Skeletal muscle tissue (tissue), 4 donors: Measurements from ENCODE around the gene DUT. TPM values are rescaled to one million over a fixed set of nuclear protein-coding genes. Genes with fewer than 3 reads are reported as not detected.
A peak's percentile ranks its signal among the peaks of the same experiment; 100 is the strongest.
"Not testable (repeated sequence)": the region's sequence is repeated elsewhere in the genome, so short reads cannot be mapped to it uniquely, and the experiment has no call there.

Experiments
- H3K27ac ChIP-seq: one replicate; pipeline ENCODE4 v1.7.0; 2013; ENCODE audit warnings: mild to moderate bottlenecking, low read depth, low read length, inconsistent platforms
- H3K27me3 ChIP-seq, 3 donors: one replicate each; pipeline ENCODE4 v1.7.0; 2013; ENCODE audit warnings: low read length in 3 of 3; ENCODE audit not compliant: control insufficient read depth in 3 of 3, insufficient read depth in 3 of 3
- H3K36me3 ChIP-seq, 3 donors: one replicate each; pipeline ENCODE4 v1.7.0; 2013; ENCODE audit warnings: low read length in 3 of 3; ENCODE audit not compliant: control insufficient read depth in 3 of 3, insufficient read depth in 3 of 3
- H3K4me1 ChIP-seq, 3 donors: one replicate each; pipeline ENCODE4 v1.7.0; 2013; ENCODE audit warnings: low read length in 3 of 3, mild to moderate bottlenecking in 3 of 3; ENCODE audit not compliant: control insufficient read depth in 3 of 3, insufficient read depth in 3 of 3
- H3K4me3 ChIP-seq, 3 donors: one replicate each; pipeline ENCODE4 v1.7.0; 2013; ENCODE audit warnings: low read length in 3 of 3
- H3K9ac ChIP-seq, 3 donors: one replicate each; pipeline ENCODE4 v1.7.0; 2013; ENCODE audit warnings: low read length in 3 of 3, mild to moderate bottlenecking in 3 of 3, moderate library complexity in 2 of 3, low read depth in 1 of 3
- H3K9me3 ChIP-seq, 3 donors: one replicate each; pipeline ENCODE4 v1.7.0; 2013; ENCODE audit warnings: low read length in 3 of 3; ENCODE audit not compliant: control insufficient read depth in 3 of 3
- total RNA-seq: library from RNA; depleted of rRNA; stranded (reverse); fragments of >200 nt; gene quantifications from one replicate; pipeline ENCODE4 v1.2.3, GENCODE V29; 2014
- donor health status: Osteomylitis.

Gene DUT
- total RNA-seq, 1 donor from 2014 or later = 32.9 TPM

- no peaks in the 10 kb centered on the region for H3K36me3 ChIP-seq
- no peaks in the 10 kb centered on the region for H3K27me3 ChIP-seq
- no peak overlapping the region for H3K27ac ChIP-seq
- peaks cover 4 to 11% (median 6%) of the 10 kb centered on the region in 3 donors for H3K4me1 ChIP-seq
- no peak overlapping the region for H3K9ac ChIP-seq
- no peaks in the 10 kb centered on the region for H3K9me3 ChIP-seq
- no peak overlapping the region for H3K4me3 ChIP-seq
Observed at GRCh38 chr15:48325400-48325799, 5.8 kb upstream of the DUT start.

- H3K9ac ChIP-seq, H3K4me3 ChIP-seq, H3K27me3 ChIP-seq, H3K36me3 ChIP-seq, H3K9me3 ChIP-seq, H3K27ac ChIP-seq: not testable (repeated sequence)
- H3K4me1 ChIP-seq = peaks cover 5 to 13% (median 9%) of the 10 kb centered on the region in 3 donors
Observed at GRCh38 chr15:48326180-48326579, 5.0 kb upstream of the DUT start.

GRCh38 chr15:48330105-48330785 is 984 bp upstream of the DUT start:
- Histone ChIP-seq H3K4me1 (peaks cover 9 to 20% (median 10%) of the 10 kb centered on the region in 3 donors), H3K9me3 (no peaks in the 10 kb centered on the region), H3K27me3 (no peaks in the 10 kb centered on the region), H3K27ac (peak overlapping the region; percentile 92), H3K36me3 (peaks cover 0 to 16% (median 14%) of the 10 kb centered on the region in 3 donors), H3K9ac (peak overlapping the region; percentile 89 to 92 (median 89)), H3K4me3 (peak overlapping the region; percentile 90 to 94 (median 93))

- Histone ChIP-seq H3K4me3 (peak overlapping the region; percentile 90 to 94 (median 93)), H3K27ac (peak overlapping the region; percentile 92), H3K4me1 (peaks cover 9 to 20% (median 10%) of the 10 kb centered on the region in 3 donors), H3K27me3 (no peaks in the 10 kb centered on the region), H3K9me3 (no peaks in the 10 kb centered on the region), H3K9ac (peak overlapping the region; percentile 89 to 92 (median 89)), H3K36me3 (peaks cover 0 to 26% (median 22%) of the 10 kb centered on the region in 3 donors)
Observed at GRCh38 chr15:48331796-48332641, 790 bp downstream of the DUT start.

- H3K27ac ChIP-seq = no peak overlapping the region
- H3K4me3 ChIP-seq = no peak overlapping the region
- H3K9ac ChIP-seq = peak overlapping the region in 1 of 3 donors; percentile 89
Observed at GRCh38 chr15:48332642-48333034, 1.4 kb downstream of the DUT start.

GRCh38 chr15:48333540-48333939 is 2.3 kb downstream of the DUT start:
- peaks cover 0 to 33% (median 32%) of the 10 kb centered on the region in 3 donors for H3K36me3 ChIP-seq
- no peak overlapping the region for H3K4me3 ChIP-seq
- no peak overlapping the region for H3K27ac ChIP-seq
- no peaks in the 10 kb centered on the region for H3K27me3 ChIP-seq
- H3K9me3 ChIP-seq = no peaks in the 10 kb centered on the region
- peaks cover 6 to 15% (median 10%) of the 10 kb centered on the region in 3 donors for H3K4me1 ChIP-seq
- no peak overlapping the region for H3K9ac ChIP-seq

More at GRCh38 chr15:48332642-48333034, 1.4 kb downstream of the DUT start:
- H3K27me3 ChIP-seq = no peaks in the 10 kb centered on the region
- H3K36me3 ChIP-seq = peaks cover 0 to 30% (median 24%) of the 10 kb centered on the region in 3 donors
- no peaks in the 10 kb centered on the region for H3K9me3 ChIP-seq
- peaks cover 9 to 20% (median 10%) of the 10 kb centered on the region in 3 donors for H3K4me1 ChIP-seq

- Histone ChIP-seq H3K27me3 (no peaks in the 10 kb centered on the region), H3K4me1 (peaks cover 6 to 15% (median 10%) of the 10 kb centered on the region in 3 donors), H3K9me3 (no peaks in the 10 kb centered on the region), H3K4me3 (no peak overlapping the region), H3K9ac (no peak overlapping the region), H3K27ac (no peak overlapping the region), H3K36me3 (peaks cover 0 to 38% (median 34%) of the 10 kb centered on the region in 3 donors)
Observed at GRCh38 chr15:48334260-48334659, 3.0 kb downstream of the DUT start.

GRCh38 chr15:48336940-48337339 is 5.7 kb downstream of the DUT start:
- no peak overlapping the region for H3K9ac ChIP-seq
- H3K27ac ChIP-seq = no peak overlapping the region
- H3K4me3 ChIP-seq = no peak overlapping the region
- peaks cover 0 to 46% (median 44%) of the 10 kb centered on the region in 3 donors for H3K36me3 ChIP-seq
- no peaks in the 10 kb centered on the region for H3K9me3 ChIP-seq
- peaks cover 0 to 7% (median 6%) of the 10 kb centered on the region in 3 donors for H3K4me1 ChIP-seq
- H3K27me3 ChIP-seq = no peaks in the 10 kb centered on the region

GRCh38 chr15:48337607-48338006 is 6.4 kb downstream of the DUT start:
- no peak overlapping the region for H3K9ac ChIP-seq

GRCh38 chr15:48340111-48340510 is 8.9 kb downstream of the DUT start:
- Histone ChIP-seq H3K4me1 (no peaks in the 10 kb centered on the region), H3K27ac (no peak overlapping the region), H3K4me3 (no peak overlapping the region), H3K9ac (no peak overlapping the region), H3K27me3 (no peaks in the 10 kb centered on the region), H3K36me3 (peaks cover 0 to 48% (median 40%) of the 10 kb centered on the region in 3 donors), H3K9me3 (no peaks in the 10 kb centered on the region)

More at GRCh38 chr15:48337607-48338006, 6.4 kb downstream of the DUT start:
- H3K27ac ChIP-seq = no peak overlapping the region
- peaks cover 0 to 49% (median 47%) of the 10 kb centered on the region in 3 donors for H3K36me3 ChIP-seq
- H3K9me3 ChIP-seq = no peaks in the 10 kb centered on the region
- H3K27me3 ChIP-seq = no peaks in the 10 kb centered on the region
- no peak overlapping the region for H3K4me3 ChIP-seq
- H3K4me1 ChIP-seq = peaks cover 0 to under 1% (median 0%) of the 10 kb centered on the region in 3 donors
